Subcutaneous abdominal adipose tissue (tissue), 5 donors: ENCODE measurements around the gene FAM193A.

Experiments
- H3K27ac ChIP-seq: one replicate; pipeline ENCODE4 v1.7.0; 2013; ENCODE audit warnings: low read depth, mild to moderate bottlenecking, inconsistent platforms, low read length, moderate library complexity
- H3K27me3 ChIP-seq, 5 donors: one replicate each; pipeline ENCODE4 v1.7.0; 2013; ENCODE audit warnings: low read length in 5 of 5, inconsistent platforms in 1 of 5; ENCODE audit not compliant: control insufficient read depth in 5 of 5, insufficient read depth in 4 of 5
- H3K36me3 ChIP-seq, 5 donors: one replicate each; pipeline ENCODE4 v1.7.0; 2013; ENCODE audit warnings: low read length in 5 of 5; ENCODE audit not compliant: control insufficient read depth in 5 of 5, insufficient read depth in 5 of 5
- H3K4me1 ChIP-seq, 5 donors: one replicate each; pipeline ENCODE4 v1.7.0; 2013; ENCODE audit warnings: low read length in 5 of 5, mild to moderate bottlenecking in 3 of 5, moderate library complexity in 1 of 5; ENCODE audit not compliant: control insufficient read depth in 5 of 5, insufficient read depth in 5 of 5
- H3K4me3 ChIP-seq, 5 donors: one replicate each; pipeline ENCODE4 v1.7.0; 2013; ENCODE audit warnings: low read length in 5 of 5, low read depth in 1 of 5
- H3K9ac ChIP-seq, 5 donors: one replicate each; pipeline ENCODE4 v1.7.0; 2013; ENCODE audit warnings: low read length in 5 of 5, mild to moderate bottlenecking in 4 of 5, moderate library complexity in 3 of 5
- H3K9me3 ChIP-seq, 5 donors: one replicate each; pipeline ENCODE4 v1.7.0; 2013; ENCODE audit warnings: low read length in 5 of 5; ENCODE audit not compliant: control insufficient read depth in 5 of 5
- donor health status: healthy.
- donor health status: healthy.
- donor health status: healthy.
- donor health status: healthy.
- donor health status: healthy.

Gene FAM193A

GRCh38 chr4:2684486-2684885, 148.0 kb downstream of the FAM193A start:
- peaks cover 12 to 56% (median 44%) of the 10 kb centered on the region in 5 donors for H3K36me3 ChIP-seq

GRCh38 chr4:2685541-2685940, 149.1 kb downstream of the FAM193A start:
- H3K4me3 ChIP-seq = no peak overlapping the region
- no peak overlapping the region for H3K9ac ChIP-seq
- peaks cover 0 to 7% (median 0%) of the 10 kb centered on the region in 5 donors for H3K4me1 ChIP-seq
- no peak overlapping the region for H3K27ac ChIP-seq
- H3K27me3 ChIP-seq = no peaks in the 10 kb centered on the region
- H3K36me3 ChIP-seq = peaks cover 15 to 66% (median 53%) of the 10 kb centered on the region in 5 donors
- no peaks in the 10 kb centered on the region for H3K9me3 ChIP-seq

More at GRCh38 chr4:2684486-2684885, 148.0 kb downstream of the FAM193A start:
- H3K27me3 ChIP-seq = no peaks in the 10 kb centered on the region
- H3K4me3 ChIP-seq = no peak overlapping the region
- no peaks in the 10 kb centered on the region for H3K9me3 ChIP-seq
- H3K4me1 ChIP-seq = peaks cover 0 to 7% (median 0%) of the 10 kb centered on the region in 5 donors
- no peak overlapping the region for H3K9ac ChIP-seq
- H3K27ac ChIP-seq = no peak overlapping the region

GRCh38 chr4:2686379-2687265, 150.2 kb downstream of the FAM193A start:
- no peaks in the 10 kb centered on the region for H3K9me3 ChIP-seq
- peaks cover 0 to 7% (median 0%) of the 10 kb centered on the region in 5 donors for H3K4me1 ChIP-seq
- no peak overlapping the region for H3K9ac ChIP-seq
- H3K4me3 ChIP-seq = no peak overlapping the region
- no peak overlapping the region for H3K27ac ChIP-seq
- H3K27me3 ChIP-seq = no peaks in the 10 kb centered on the region
- peaks cover 15 to 77% (median 63%) of the 10 kb centered on the region in 5 donors for H3K36me3 ChIP-seq

- Histone ChIP-seq H3K9ac (no peak overlapping the region), H3K4me3 (no peak overlapping the region), H3K36me3 (peaks cover 15 to 89% (median 75%) of the 10 kb centered on the region in 5 donors), H3K9me3 (no peaks in the 10 kb centered on the region), H3K27ac (no peak overlapping the region), H3K27me3 (no peaks in the 10 kb centered on the region), H3K4me1 (peaks cover 0 to 7% (median 0%) of the 10 kb centered on the region in 5 donors)
These were observed 151.8 kb downstream of the FAM193A start for GRCh38 chr4:2688281-2688680.

- H3K4me3 ChIP-seq = no peak overlapping the region
- no peaks in the 10 kb centered on the region for H3K9me3 ChIP-seq
- peaks cover 0 to 7% (median 0%) of the 10 kb centered on the region in 5 donors for H3K4me1 ChIP-seq
- H3K27ac ChIP-seq = no peak overlapping the region
- peaks cover 14 to 89% (median 79%) of the 10 kb centered on the region in 5 donors for H3K36me3 ChIP-seq
- no peaks in the 10 kb centered on the region for H3K27me3 ChIP-seq
- no peak overlapping the region for H3K9ac ChIP-seq
These were observed 152.2 kb downstream of the FAM193A start for GRCh38 chr4:2688697-2689096.

GRCh38 chr4:2689114-2689513, 152.7 kb downstream of the FAM193A start:
- no peak overlapping the region for H3K9ac ChIP-seq
- H3K4me1 ChIP-seq = peaks cover 0 to 7% (median 0%) of the 10 kb centered on the region in 5 donors
- peaks cover 10 to 89% (median 79%) of the 10 kb centered on the region in 5 donors for H3K36me3 ChIP-seq
- no peak overlapping the region for H3K4me3 ChIP-seq
- H3K27me3 ChIP-seq = no peaks in the 10 kb centered on the region
- H3K9me3 ChIP-seq = no peaks in the 10 kb centered on the region
- no peak overlapping the region for H3K27ac ChIP-seq

GRCh38 chr4:2689825-2690700, 153.6 kb downstream of the FAM193A start:
- H3K27me3 ChIP-seq = no peaks in the 10 kb centered on the region
- no peak overlapping the region for H3K9ac ChIP-seq
- no peak overlapping the region for H3K27ac ChIP-seq
- H3K36me3 ChIP-seq = peaks cover 8 to 89% (median 78%) of the 10 kb centered on the region in 5 donors
- H3K9me3 ChIP-seq = no peaks in the 10 kb centered on the region
- peaks cover 0 to 7% (median 0%) of the 10 kb centered on the region in 5 donors for H3K4me1 ChIP-seq
- no peak overlapping the region for H3K4me3 ChIP-seq

- peaks cover 9 to 95% (median 78%) of the 10 kb centered on the region in 5 donors for H3K36me3 ChIP-seq
These were observed 154.9 kb downstream of the FAM193A start for GRCh38 chr4:2691313-2691712.

GRCh38 chr4:2691952-2692435, 155.5 kb downstream of the FAM193A start:
- Histone ChIP-seq H3K9me3 (no peaks in the 10 kb centered on the region), H3K27me3 (no peaks in the 10 kb centered on the region), H3K27ac (no peak overlapping the region), H3K36me3 (peaks cover 9 to 96% (median 80%) of the 10 kb centered on the region in 5 donors), H3K9ac (no peak overlapping the region), H3K4me1 (peaks cover 0 to 1% (median 0%) of the 10 kb centered on the region in 5 donors), H3K4me3 (no peak overlapping the region)

More at GRCh38 chr4:2691313-2691712, 154.9 kb downstream of the FAM193A start:
- H3K9me3 ChIP-seq = no peaks in the 10 kb centered on the region
- H3K27ac ChIP-seq = no peak overlapping the region
- H3K4me3 ChIP-seq = no peak overlapping the region
- H3K27me3 ChIP-seq = no peaks in the 10 kb centered on the region
- H3K4me1 ChIP-seq = peaks cover 0 to 7% (median 0%) of the 10 kb centered on the region in 5 donors
- peak overlapping the region in 1 of 5 donors; percentile 7 for H3K9ac ChIP-seq
